K562 (cell line): ENCODE measurements around the gene NAA50. TPM values are rescaled to one million over a fixed set of nuclear protein-coding genes. Genes with fewer than 3 reads are reported as not detected.

Source experiments
- BCL6 ChIP-seq: fragments of 250-450 bp; sonication (Bioruptor Pico); IDR thresholded peaks from 2 replicates; pipeline ENCODE4 v1.4.0; 2020
- CBFB ChIP-seq: sonication (generic); formaldehyde crosslinking; IDR thresholded peaks from 2 replicates; pipeline ENCODE4 v1.4.0; 2020; ENCODE audit warnings: mild to moderate bottlenecking, missing genetic modification reagents
- CREM ChIP-seq: IDR thresholded peaks from 2 replicates; pipeline ENCODE4 v1.6.1; 2014; ENCODE audit warnings: antibody characterized with exemption, low read depth
- HOMEZ ChIP-seq: fragments of 250-450 bp; sonication (Bioruptor Pico); IDR thresholded peaks from 2 replicates; pipeline ENCODE4 v1.4.0; 2020; ENCODE audit warnings: mild to moderate bottlenecking, moderate library complexity
- KLF6 ChIP-seq: fragments of 250-450 bp; sonication (Bioruptor Pico); IDR thresholded peaks from 2 replicates; pipeline ENCODE4 v1.4.0; 2020; ENCODE audit warnings: mild to moderate bottlenecking, moderate library complexity, borderline replicate concordance
- NR2C1 ChIP-seq, 2 experiments: fragments of 450-650 bp; IDR thresholded peaks; 2 replicates each; pipeline ENCODE4 v1.6.1; 2017; ENCODE audit warnings: mild to moderate bottlenecking in 2 of 2, antibody characterized with exemption in 1 of 2, inconsistent platforms in 1 of 2, missing compliant biosample characterization in 1 of 2, missing genetic modification characterization in 1 of 2
- REST ChIP-seq, 2 experiments: fragments of 450-650 bp; formaldehyde crosslinking in 1 of 2; IDR thresholded peaks; 2 replicates each; pipeline versions ENCODE4 v1.4.0 to v1.6.1; 2014 to 2020; ENCODE audit warnings: mild to moderate bottlenecking in 2 of 2, borderline replicate concordance in 1 of 2, low read depth in 1 of 2
- SFPQ ChIP-seq: fragments of 200-400 bp; formaldehyde crosslinking; IDR thresholded peaks from 2 replicates; pipeline ENCODE4 v1.6.1; 2017; ENCODE audit warnings: mild to moderate bottlenecking, low read depth, low read length, moderate library complexity
- SMAD3 ChIP-seq: fragments of 450-650 bp; formaldehyde crosslinking; conservative IDR thresholded peaks from 2 replicates; pipeline ENCODE4 v1.4.0; 2020; ENCODE audit warnings: mild to moderate bottlenecking
- TRIM24 ChIP-seq, 2 experiments: fragments of 450-650 bp; IDR thresholded peaks; 2 replicates each; pipeline ENCODE4 v1.6.1; 2016
- XRCC5 ChIP-seq: fragments of 200-400 bp; formaldehyde crosslinking; IDR thresholded peaks from 2 replicates; pipeline ENCODE4 v1.6.1; 2017; ENCODE audit warnings: low read depth, mild to moderate bottlenecking, low read length
- ZNF699 ChIP-seq: fragments of 250-450 bp; sonication (Bioruptor Pico); IDR thresholded peaks from 2 replicates; pipeline ENCODE4 v1.8.0; 2021; ENCODE audit warnings: mild to moderate bottlenecking, moderate library complexity; ENCODE audit not compliant: insufficient replicate concordance
- polyA plus RNA-seq, 8 experiments: library from polyadenylated mRNA; depleted of rRNA in 4 of 8; stranded (reverse) in 5 of 8; unstranded in 3 of 8; fragments of >200 nt; fragmentation: Nextera tagmentation in 2 of 8; fragmentation: Illumina TruSeq in 1 of 8; extraction: Ambion mirVana in 2 of 8; extraction: Trizol in 1 of 8; gene quantifications; 2 replicates each; pipeline versions ENCODE4 v1.2.1 to v1.2.3, GENCODE V29; 2011 to 2014; ENCODE audit warnings: inconsistent platforms in 1 of 8, missing spikeins in 1 of 8
- total RNA-seq, 7 experiments: library from RNA; depleted of rRNA in 6 of 7; stranded (reverse); fragments of >200 nt in 6 of 7; fragmentation: Illumina TruSeq in 2 of 7; extraction: Trizol in 2 of 7; gene quantifications; 2 replicates each; pipeline versions ENCODE4 v1.2.1 to v1.2.3, GENCODE V29; 2011 to 2021; ENCODE audit warnings: low replicate concordance in 1 of 7

NAA50 gene
- total and polyA plus RNA-seq, 9 of the 15 experiments (the other 6 are each of a cell fraction or from before 2014, with no cell fraction given) = 40.0 to 301 (median 112) TPM

- TF ChIP-seq XRCC5 (no peak), BCL6 (no peak), KLF6 (no peak), SMAD3 (CRISPR knock-in tag) (no peak), NR2C1 (IDR thresholded peaks at IDR 0.05) (peak; percentile 90), NR2C1 (tag; IDR thresholded peaks at IDR 0.05) (peak; percentile 91), CREM (0 out of 2 replicates have a peak, but pooled peaks have one; percentile 23), ZNF699 (CRISPR knock-in tag) (no peak), HOMEZ (CRISPR knock-in tag) (no peak), SFPQ (no peak), CBFB (CRISPR knock-in tag) (no peak), REST (IDR thresholded peaks at IDR 0.05; ENCODE audit: borderline replicate concordance) (peak; percentile 92), REST (CRISPR knock-in tag; IDR thresholded peaks at IDR 0.05; ENCODE audit: low read depth) (no peak), TRIM24 (IDR thresholded peaks at IDR 0.05) (no peak)
These were observed at the start of gene NAA50 (continued) for GRCh38 chr3:113745756-113746547.
